HepG2 (cell line): ENCODE measurements around the gene CYP27B1. TPM values are rescaled to one million over a fixed set of nuclear protein-coding genes. Genes with fewer than 3 reads are reported as not detected.

Experiments used
- KLF11 ChIP-seq: IDR thresholded peaks from 2 replicates; pipeline ENCODE4 v1.6.1; 2016; ENCODE audit warnings: missing compliant biosample characterization
- NFKBIZ ChIP-seq: IDR thresholded peaks from 2 replicates; pipeline ENCODE4 v1.6.1; 2018; ENCODE audit warnings: missing genetic modification reagents, missing compliant biosample characterization
- RNF219 ChIP-seq: sonication (generic); formaldehyde crosslinking; IDR thresholded peaks from 2 replicates; pipeline ENCODE4 v1.5.0; 2020; ENCODE audit warnings: mild to moderate bottlenecking, missing genetic modification reagents
- SP1 ChIP-seq, 2 experiments: fragments of 450-650 bp in 1 of 2; sonication (generic) in 1 of 2; formaldehyde crosslinking in 1 of 2; IDR thresholded peaks; 2 replicates each; pipeline versions ENCODE4 v1.4.0 to v1.6.1; 2016 to 2020; ENCODE audit warnings: missing genetic modification reagents in 1 of 2
- THAP11 ChIP-seq: IDR thresholded peaks from 2 replicates; pipeline ENCODE4 v1.6.1; 2016; ENCODE audit warnings: missing biosample characterization, missing genetic modification reagents
- ZHX2 ChIP-seq, 2 experiments: sonication (generic) in 1 of 2; formaldehyde crosslinking in 1 of 2; IDR thresholded peaks; 2 replicates each; pipeline versions ENCODE4 v1.6.1 to v1.9.0; 2014 to 2022; ENCODE audit warnings: antibody characterized with exemption in 1 of 2, borderline replicate concordance in 1 of 2, inconsistent platforms in 1 of 2, low read depth in 1 of 2, missing genetic modification reagents in 1 of 2
- ZNF615 ChIP-seq: sonication (generic); formaldehyde crosslinking; IDR thresholded peaks from 2 replicates; pipeline ENCODE4 v1.5.0; 2020; ENCODE audit warnings: mild to moderate bottlenecking, missing genetic modification reagents, borderline replicate concordance
- ZNF784 ChIP-seq: sonication (generic); formaldehyde crosslinking; IDR thresholded peaks from 2 replicates; pipeline ENCODE4 v1.5.1; 2020; ENCODE audit warnings: missing genetic modification reagents, mild to moderate bottlenecking, borderline replicate concordance
- polyA plus RNA-seq, 8 experiments: library from polyadenylated mRNA; depleted of rRNA in 3 of 8; stranded (reverse) in 7 of 8; unstranded in 1 of 8; fragments of >200 nt; fragmentation: Illumina TruSeq in 4 of 8; extraction: Trizol in 4 of 8; gene quantifications; 2 replicates each; pipeline versions ENCODE4 v1.2.1 to v1.2.3, GENCODE V29; 2011 to 2016; ENCODE audit warnings: low read depth in 4 of 8, missing spikeins in 1 of 8, mixed read lengths in 1 of 8; ENCODE audit not compliant: insufficient read depth in 1 of 8
- total RNA-seq, 5 experiments: library from RNA; depleted of rRNA; stranded (reverse); fragments of >200 nt; fragmentation: Illumina TruSeq; extraction: Trizol; gene quantifications; 2 replicates each; pipeline ENCODE4 v1.2.3, GENCODE V29; 2016; ENCODE audit warnings: low read depth in 1 of 5
- TF ChIP-seq, protein P1 (sequence below): sonication (generic); formaldehyde crosslinking; IDR thresholded peaks from 2 replicates; pipeline ENCODE4 v1.5.1; 2020; ENCODE audit warnings: missing genetic modification reagents, mild to moderate bottlenecking, borderline replicate concordance

CYP27B1 gene
- total and polyA plus RNA-seq, 2 of the 13 experiments (the other 11 are each of a cell fraction or from before 2014, with no cell fraction given): 2.3 to 3.0 TPM

DNA sequence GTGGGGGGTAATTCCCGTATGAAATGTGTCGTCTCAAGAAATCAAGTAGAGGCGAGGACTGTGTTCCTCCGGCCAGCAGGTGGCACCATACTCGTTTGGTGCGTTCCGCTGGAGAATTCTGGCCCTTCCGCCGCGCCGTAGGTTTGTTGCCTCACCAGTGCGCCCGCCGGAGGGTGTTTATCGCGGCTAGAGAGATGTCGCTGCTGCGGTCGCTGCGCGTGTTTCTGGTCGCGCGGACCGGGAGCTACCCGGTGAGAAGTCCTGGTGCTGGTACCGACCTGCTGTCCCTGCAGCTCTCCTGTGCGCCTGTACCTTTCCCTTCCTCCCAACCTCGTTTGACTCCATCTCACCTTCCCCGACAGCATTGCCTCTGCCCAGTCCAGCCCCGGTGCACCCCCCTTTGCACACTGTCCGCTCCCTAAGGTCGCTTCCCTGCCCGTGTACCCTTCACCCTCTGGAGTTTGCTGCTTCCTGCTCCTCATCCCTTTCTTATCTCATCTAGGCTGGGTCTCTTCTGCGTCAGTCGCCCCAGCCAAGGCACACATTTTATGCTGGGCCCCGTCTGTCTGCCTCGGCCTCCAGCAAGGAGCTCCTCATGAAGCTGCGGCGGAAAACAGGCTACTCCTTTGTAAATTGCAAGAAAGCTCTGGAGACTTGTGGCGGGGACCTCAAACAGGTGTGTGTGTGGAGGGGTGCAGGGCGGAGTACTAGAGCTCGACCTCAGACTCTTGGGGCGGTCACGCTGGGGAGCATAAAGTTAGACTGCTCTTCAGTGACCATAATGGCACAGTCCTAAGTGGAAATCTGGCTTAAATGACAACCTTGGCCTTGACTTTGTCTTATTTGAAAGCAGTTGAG, 16.0 kb upstream of the CYP27B1 start, which contains the start of gene TSFM (continued):
- TF ChIP-seq ZHX2 (IDR thresholded peaks at IDR 0.05; ENCODE audit: low read depth): peak; percentile 74; the same call in 1 of the 2 replicates
- TF ChIP-seq ZHX2 (CRISPR knock-in tag; IDR thresholded peaks at IDR 0.05; ENCODE audit: borderline replicate concordance): no peak
- no peak for TF ChIP-seq SP1 (IDR thresholded peaks at IDR 0.05)
- TF ChIP-seq SP1 (CRISPR knock-in tag; IDR thresholded peaks at IDR 0.05): peak; percentile 70
- peak; percentile 56; the same call in 1 of the 2 replicates for TF ChIP-seq KLF11 (CRISPR knock-in tag)
- TF ChIP-seq ZNF784 (CRISPR knock-in tag): peak; percentile 91; the same call in 1 of the 2 replicates
- peak; percentile 81; the same call in 1 of the 2 replicates for TF ChIP-seq ZNF615 (CRISPR knock-in tag)
- 0 out of 2 replicates have a peak, but pooled peaks have one; percentile 60 for TF ChIP-seq RNF219 (CRISPR knock-in tag)
- TF ChIP-seq, protein P1, sequence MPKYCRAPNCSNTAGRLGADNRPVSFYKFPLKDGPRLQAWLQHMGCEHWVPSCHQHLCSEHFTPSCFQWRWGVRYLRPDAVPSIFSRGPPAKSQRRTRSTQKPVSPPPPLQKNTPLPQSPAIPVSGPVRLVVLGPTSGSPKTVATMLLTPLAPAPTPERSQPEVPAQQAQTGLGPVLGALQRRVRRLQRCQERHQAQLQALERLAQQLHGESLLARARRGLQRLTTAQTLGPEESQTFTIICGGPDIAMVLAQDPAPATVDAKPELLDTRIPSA: peak; percentile 80; the same call in 1 of the 2 replicates
- no peak for TF ChIP-seq NFKBIZ (CRISPR knock-in tag)
- TF ChIP-seq THAP11 (CRISPR knock-in tag): peak; percentile 95
